ENCODE results near the gene SYNE2.

- no peak for TF ChIP-seq CTCF (conservative IDR thresholded peaks at IDR 0.05; ENCODE audit: low read depth, low read length)
- TF ChIP-seq EZH2 (IDR thresholded peaks at IDR 0.05; ENCODE audit: low read length, unreplicated experiment): no peak
- no peak for TF ChIP-seq EZH2phosphoT487 (IDR thresholded peaks at IDR 0.05; ENCODE audit: borderline replicate concordance, low read length)
Observed at GRCh38 chr14:63952053-63952932, 99.5 kb downstream of the SYNE2 start.

Measured in PC-3 (cell line).